IPS DF 19.7 (cell line): ENCODE measurements around the gene DDR2.

Experiments used
- DNase-seq: peaks from one replicate; pipeline ENCODE4 v3.0.0-alpha.2; 2013; ENCODE audit warnings: low read depth, low spot score

Gene DDR2

DNA sequence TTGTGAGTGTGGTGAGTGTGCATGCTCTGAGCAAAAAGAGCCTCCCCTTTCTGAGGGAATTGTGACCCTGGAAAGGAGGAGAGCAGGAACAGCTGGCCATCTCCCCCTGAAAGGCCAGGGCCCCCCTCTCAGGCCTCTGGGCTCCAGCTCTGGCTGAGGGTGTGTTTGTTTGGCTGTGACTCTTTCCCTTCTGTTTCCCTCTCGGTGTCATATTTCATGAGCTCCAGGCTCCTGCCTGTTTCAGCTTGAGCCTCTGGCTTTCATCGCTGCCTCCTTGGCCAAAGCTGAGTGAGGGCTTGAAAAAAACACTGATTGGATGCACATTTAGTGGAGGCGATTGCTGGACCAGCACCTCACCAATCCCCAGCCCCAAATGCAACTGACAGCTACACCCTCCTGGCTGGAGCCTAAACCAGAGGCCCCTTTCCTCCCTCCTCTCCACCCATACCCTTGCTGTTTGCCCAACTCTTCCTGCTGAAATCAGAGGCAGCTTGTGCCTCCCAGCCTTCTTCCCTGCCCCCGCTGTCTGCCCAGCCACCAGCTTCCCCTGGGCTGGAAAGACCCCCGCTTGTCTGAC lies 64.1 kb downstream of the DDR2 start:
- DNase-seq: peak; percentile 94

DNA sequence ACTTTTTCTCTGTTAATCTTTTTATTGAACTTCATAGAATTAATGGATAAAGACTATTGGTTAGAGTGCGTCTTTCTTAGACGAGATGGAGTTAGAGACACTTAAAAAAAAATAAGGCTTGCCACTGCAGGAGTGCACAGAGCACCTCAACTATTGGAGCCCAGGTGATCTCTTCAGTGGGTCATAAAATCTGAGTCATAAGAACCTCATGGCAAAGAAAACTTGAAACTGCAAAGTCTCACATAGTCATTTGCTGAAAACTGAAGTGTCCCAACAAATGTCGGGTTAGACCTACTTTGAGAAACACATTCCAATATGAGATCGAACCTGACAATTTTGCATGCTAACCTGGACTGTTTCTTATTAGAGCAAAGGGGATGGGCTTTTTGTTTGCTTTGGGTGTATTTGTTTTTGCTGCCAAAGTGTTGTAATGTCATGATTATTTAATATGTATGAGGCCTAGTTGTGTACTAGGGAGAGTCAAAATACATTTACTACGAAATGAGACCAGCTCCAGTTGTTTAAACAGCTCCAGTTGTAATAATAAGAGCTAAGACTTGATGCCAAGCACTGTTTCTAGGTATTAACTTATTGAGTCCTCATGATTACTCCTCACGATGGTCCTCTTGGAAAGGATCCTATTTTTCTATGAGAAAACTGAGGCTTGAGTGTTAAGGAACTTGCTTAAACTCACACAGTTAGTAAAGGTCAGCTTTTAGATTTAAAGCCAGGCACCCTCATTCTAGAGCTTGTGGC lies 65.1 kb downstream of the DDR2 start:
- no peak for DNase-seq

GRCh38 chr1:162699366-162699765 lies 67.1 kb downstream of the DDR2 start:
- DNase-seq: no peak

GRCh38 chr1:162700131-162700530 lies 67.9 kb downstream of the DDR2 start:
- DNase-seq: no peak

- no peak for DNase-seq
Observed at GRCh38 chr1:162701286-162701685, 69.0 kb downstream of the DDR2 start.

DNA sequence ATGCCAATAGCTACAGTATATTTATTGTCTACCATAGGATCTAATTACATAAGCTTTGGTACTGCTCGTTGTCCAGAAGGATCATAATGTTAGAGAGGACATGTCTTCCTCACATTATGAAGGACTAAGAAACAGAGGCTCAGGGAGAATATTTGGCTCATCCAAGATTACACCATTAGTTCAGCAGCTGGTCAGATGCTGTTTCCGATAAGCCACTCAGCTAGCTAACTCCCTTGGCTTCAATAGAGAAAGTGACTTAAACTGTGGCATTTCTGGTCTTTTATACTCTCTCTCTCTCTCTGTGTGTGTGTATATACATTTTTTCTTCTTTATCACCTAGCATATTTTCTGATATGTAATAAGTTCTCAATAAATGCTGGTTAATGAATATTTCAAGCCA lies 70.4 kb downstream of the DDR2 start:
- DNase-seq: no peak

GRCh38 chr1:162703708-162704107 lies 71.4 kb downstream of the DDR2 start:
- DNase-seq: no peak

- DNase-seq: no peak
Observed at GRCh38 chr1:162704673-162705424, 72.6 kb downstream of the DDR2 start.

- no peak for DNase-seq
Observed at GRCh38 chr1:162706003-162706402, 73.7 kb downstream of the DDR2 start.

- no peak for DNase-seq
Observed at GRCh38 chr1:162706606-162707005, 74.3 kb downstream of the DDR2 start.

GRCh38 chr1:162708286-162708685 lies 76.0 kb downstream of the DDR2 start:
- DNase-seq: no peak

DNA sequence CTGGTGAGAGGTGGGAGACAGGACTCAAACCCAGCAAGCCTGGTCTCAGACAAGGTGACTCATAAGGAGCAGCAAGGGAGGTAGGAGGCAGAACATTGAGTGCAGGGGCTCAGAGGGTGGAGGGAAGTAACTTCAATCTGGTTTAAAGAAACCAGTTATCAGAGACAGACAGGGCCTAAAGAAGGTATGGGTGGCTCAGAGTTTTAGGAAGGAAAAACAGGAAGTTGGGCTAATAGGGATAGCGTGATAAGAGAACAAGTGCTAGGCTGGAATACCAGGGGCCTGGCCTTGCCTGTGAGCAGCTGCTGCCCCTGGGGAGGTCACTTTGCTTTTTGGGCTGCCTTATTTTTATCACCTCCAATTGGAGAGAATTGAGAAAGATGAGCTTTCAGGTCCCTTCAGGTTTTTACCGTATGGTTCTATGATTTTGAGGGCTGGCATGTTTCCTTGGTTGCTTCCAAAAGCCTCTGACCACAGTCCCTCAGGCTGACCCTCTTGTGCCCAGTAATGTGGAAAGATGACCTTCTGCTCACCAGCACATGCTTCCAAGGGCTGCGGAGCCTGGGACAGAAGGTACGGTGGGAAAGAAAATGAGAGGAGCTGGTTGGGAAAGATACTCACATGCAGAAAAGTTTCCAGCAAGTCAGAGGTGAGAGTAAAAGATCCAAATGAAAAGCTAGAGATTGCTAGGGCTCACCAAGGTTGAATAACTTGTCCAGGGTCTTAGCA lies 77.0 kb downstream of the DDR2 start:
- no peak for DNase-seq

DNA sequence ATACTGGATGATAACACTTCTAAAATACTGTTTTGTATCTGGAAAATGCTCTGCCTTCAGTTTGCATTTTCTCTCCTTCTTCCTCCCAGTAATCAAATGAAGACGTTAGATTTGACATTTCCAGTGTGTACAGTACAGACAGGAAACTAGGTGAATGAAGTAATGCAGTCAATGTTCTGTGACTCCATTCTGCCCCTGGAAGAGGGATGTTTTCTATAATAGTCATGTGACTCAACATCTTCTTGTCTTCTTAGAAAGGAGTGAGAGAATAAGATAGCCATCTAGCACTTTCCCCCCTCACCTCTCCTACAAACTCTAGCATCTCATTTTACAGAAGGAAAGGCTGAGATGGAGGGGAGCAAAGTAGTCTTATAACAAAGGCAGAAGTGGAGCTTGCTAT lies 77.6 kb downstream of the DDR2 start:
- DNase-seq: no peak

DNA sequence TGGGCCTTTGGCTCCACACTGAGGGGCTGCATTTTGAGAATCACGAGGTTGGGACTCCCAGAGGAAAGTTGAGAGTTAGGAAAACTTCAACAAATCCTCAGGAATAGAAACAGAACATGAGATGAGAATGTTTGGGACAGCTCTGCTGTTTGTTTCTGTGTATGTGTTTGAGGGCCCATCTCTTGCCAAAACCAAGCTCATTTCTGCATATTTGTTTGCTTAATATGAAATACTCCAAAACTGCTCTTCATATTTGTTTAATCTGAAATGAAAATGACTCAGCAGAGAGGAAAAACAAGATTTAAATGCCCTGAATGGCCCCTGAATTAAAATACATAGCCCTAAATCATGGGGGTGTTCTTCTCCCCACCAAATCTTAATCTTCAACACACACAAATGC lies 78.1 kb downstream of the DDR2 start:
- DNase-seq: no peak

GRCh38 chr1:162710780-162711465 lies 78.7 kb downstream of the DDR2 start:
- DNase-seq: no peak

- DNase-seq: no peak
Observed at GRCh38 chr1:162712317-162713029, 80.2 kb downstream of the DDR2 start.

GRCh38 chr1:162716123-162716522 lies 83.9 kb downstream of the DDR2 start:
- no peak for DNase-seq

DNA sequence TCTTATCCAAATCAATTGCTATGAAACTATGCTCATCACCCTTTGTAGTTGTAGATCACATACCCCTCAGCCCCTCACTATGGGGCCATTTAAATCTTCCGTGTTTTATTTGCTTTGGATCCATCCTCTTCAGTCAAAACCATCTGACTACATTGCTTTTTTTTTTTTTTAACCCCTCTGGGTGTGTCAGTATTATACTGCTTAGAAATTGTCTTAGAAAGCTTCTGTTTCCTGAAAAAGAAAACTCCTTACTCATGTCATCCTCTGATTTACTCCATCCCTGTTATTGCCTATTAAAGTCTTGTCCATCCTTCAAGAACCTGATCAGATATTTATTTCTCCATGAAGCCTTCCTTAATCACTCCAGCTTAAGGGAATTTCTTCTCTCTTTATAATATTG lies 84.3 kb downstream of the DDR2 start:
- no peak for DNase-seq

DNA sequence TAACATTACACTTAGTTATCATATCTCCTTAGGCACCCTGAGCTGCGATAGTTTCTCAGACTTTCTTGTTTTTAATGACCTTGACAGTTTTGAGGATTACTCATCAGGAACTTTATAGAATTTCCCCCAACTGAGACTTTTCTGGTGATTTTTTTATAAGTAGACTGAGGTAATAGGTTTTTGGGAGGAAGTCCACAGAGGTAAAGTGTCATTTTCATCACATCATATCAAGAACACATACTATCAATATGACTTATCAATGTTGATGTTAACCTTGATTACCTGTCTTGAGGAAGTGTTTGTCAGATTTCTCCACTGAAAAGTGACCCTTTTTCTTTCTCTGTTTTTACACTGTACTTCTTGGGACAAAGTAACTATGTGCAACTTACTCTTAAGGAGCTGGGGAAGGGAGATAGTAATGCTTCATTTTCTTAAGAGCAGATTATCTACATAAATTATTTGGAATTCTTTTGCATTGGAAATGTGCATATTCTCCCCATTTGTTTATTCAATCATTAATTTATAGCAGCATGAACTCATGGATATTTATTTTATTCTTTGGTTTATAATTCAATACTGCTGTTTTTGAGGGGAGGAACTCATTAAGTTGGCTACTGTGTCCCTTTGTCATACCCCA lies 85.4 kb downstream of the DDR2 start:
- no peak for DNase-seq

DNA sequence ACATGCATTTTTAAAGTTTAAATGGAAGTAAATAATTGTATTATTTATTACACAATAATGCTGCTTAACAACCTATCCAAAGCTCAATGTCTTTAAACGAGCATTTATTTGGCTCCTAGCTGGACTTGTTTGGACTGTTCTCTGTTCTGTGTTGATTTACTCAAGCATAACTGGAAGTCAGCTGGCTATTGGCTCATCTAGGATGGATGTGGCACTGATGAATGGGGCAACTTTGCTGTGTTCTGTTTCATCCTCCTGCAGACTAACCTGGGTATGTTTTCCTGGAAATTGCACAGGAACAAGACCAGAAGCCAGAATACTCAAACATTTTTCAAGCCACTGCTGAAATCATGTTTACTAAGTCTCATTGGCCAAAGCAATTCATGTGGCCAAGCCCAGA lies 87.4 kb downstream of the DDR2 start:
- no peak for DNase-seq

DNA sequence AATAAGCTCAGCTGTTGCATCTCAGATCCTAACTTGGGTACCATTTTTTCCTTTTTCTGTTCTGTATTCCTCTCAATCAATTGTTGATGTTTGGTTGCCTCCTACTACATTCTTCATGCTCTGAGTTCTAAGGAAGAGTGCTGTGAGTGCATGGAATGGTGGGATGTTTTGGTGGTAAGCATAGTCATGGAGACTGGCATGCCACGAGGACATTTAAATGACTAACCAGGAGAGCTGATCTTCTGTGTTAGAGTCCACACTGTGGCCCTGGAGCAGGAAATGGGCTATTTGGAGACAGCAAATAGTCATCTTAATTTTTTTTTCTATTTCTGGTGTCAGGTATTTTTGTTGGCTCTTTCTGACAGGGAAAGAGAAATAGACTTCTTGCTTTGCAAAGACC lies 88.7 kb downstream of the DDR2 start:
- no peak for DNase-seq
